GM18870 (cell line): ENCODE results near the gene C19orf18.
"Not testable (repeated sequence)": the region's sequence is repeated elsewhere in the genome, so short reads cannot be mapped to it uniquely, and the experiment has no call there.

Source experiments
- ATAC-seq: cut with Tn5 transposase; IDR thresholded peaks from one replicate; pipeline ENCODE4 v1.9.1; 2021; ENCODE audit warnings: moderate library complexity; ENCODE audit not compliant: unreplicated experiment

C19orf18 gene

GRCh38 chr19:57974434-57974833, at the start of gene C19orf18:
TSS of gene C19orf18 (minus strand) at chr19:57974534. CDS start at chr19:57974432, 102 bp downstream.
- ATAC-seq, result no peak

- no peak for ATAC-seq
These were observed 47.9 kb upstream of the C19orf18 start for GRCh38 chr19:58022283-58022660.

GRCh38 chr19:58021541-58022282, 47.4 kb upstream of the C19orf18 start:
- ATAC-seq, result no peak

GRCh38 chr19:58020129-58020528, 45.8 kb upstream of the C19orf18 start:
- no peak for ATAC-seq

GRCh38 chr19:58014141-58014540, 39.8 kb upstream of the C19orf18 start:
- no peak for ATAC-seq

- no peak for ATAC-seq
These were observed 36.2 kb upstream of the C19orf18 start for GRCh38 chr19:58010507-58010906.

GRCh38 chr19:58009666-58010301, 35.5 kb upstream of the C19orf18 start:
- ATAC-seq, result no peak

GRCh38 chr19:58009301-58009665, 34.9 kb upstream of the C19orf18 start:
- ATAC-seq, result no peak

GRCh38 chr19:58008877-58009276, 34.5 kb upstream of the C19orf18 start:
- ATAC-seq, result not testable (repeated sequence)

- no peak for ATAC-seq
These were observed 33.0 kb upstream of the C19orf18 start for GRCh38 chr19:58007285-58007684.

GRCh38 chr19:58003174-58003828, 29.0 kb upstream of the C19orf18 start:
- ATAC-seq, result no peak

- ATAC-seq, result no peak
These were observed 28.2 kb upstream of the C19orf18 start, which contains the start of gene ZNF606 for GRCh38 chr19:58002384-58003173. TSS of gene ZNF606 (minus strand) at chr19:58002820. CDS start at chr19:58001319, 1,501 bp downstream.

- ATAC-seq, result no peak
These were observed 27.6 kb upstream of the C19orf18 start for GRCh38 chr19:58001895-58002369.

- ATAC-seq, result no peak
These were observed 26.3 kb upstream of the C19orf18 start for GRCh38 chr19:58000677-58001076.

GRCh38 chr19:57992841-57993240, 18.5 kb upstream of the C19orf18 start:
- ATAC-seq, result no peak

- ATAC-seq, result no peak
These were observed 4.4 kb upstream of the C19orf18 start for GRCh38 chr19:57978586-57979289.

- no peak for ATAC-seq
These were observed 9.6 kb downstream of the C19orf18 start for GRCh38 chr19:57964761-57965160.

GRCh38 chr19:57961785-57962184, 12.5 kb downstream of the C19orf18 start:
- no peak for ATAC-seq

- no peak for ATAC-seq
These were observed 19.3 kb downstream of the C19orf18 start for GRCh38 chr19:57954996-57955395.

GRCh38 chr19:57949702-57950101, 24.6 kb downstream of the C19orf18 start:
- no peak for ATAC-seq
